ENCODE measurements around the gene HLA-DQB1.

- no peak for TF ChIP-seq CTCF (conservative IDR thresholded peaks at IDR 0.05; ENCODE audit: low read depth, low read length)
- no peak for TF ChIP-seq EZH2 (IDR thresholded peaks at IDR 0.05; ENCODE audit: low read length, unreplicated experiment)
Observed at GRCh38 chr6:32642720-32643106, 23.7 kb downstream of the HLA-DQB1 start.

Data from PC-3 (cell line).